Spleen (tissue), 7 donors: ENCODE results near the gene OR5H2.

Source experiments
- POLR2A ChIP-seq, 3 donors: fragments of 450-650 bp; IDR thresholded peaks; one replicate each; pipeline ENCODE4 v1.5.1; 2017; ENCODE audit warnings: antibody characterized with exemption in 3 of 3, mild to moderate bottlenecking in 1 of 3
- POLR2AphosphoS5 ChIP-seq, 3 donors: sonication (generic); formaldehyde crosslinking; IDR thresholded peaks; one replicate each; pipeline ENCODE4 v1.5.1; 2017; ENCODE audit warnings: antibody characterized with exemption in 3 of 3
- TF ChIP-seq, protein P1 (sequence below), 11 experiments: fragments of 200-600 bp in 7 of 11; fragments of 450-650 bp in 4 of 11; sonication (generic) in 4 of 11; IDR thresholded peaks in 8 of 11; conservative IDR thresholded peaks in 3 of 11; 1 replicate in 7 of 11; 2 replicates in 4 of 11; pipeline versions ENCODE4 v1.4.0 to v1.8.0; 2016 to 2021; ENCODE audit warnings: antibody characterized with exemption in 11 of 11, inconsistent platforms in 4 of 11, mild to moderate bottlenecking in 1 of 11
- donor health status: DM: no; HTN: no; CAD: no; lungs with moderate emphysema.
- donor health status: DM: no; HTN: no; CAD: no.
- donor health status: DM: no; HTN: no; CAD: no.

DNA sequence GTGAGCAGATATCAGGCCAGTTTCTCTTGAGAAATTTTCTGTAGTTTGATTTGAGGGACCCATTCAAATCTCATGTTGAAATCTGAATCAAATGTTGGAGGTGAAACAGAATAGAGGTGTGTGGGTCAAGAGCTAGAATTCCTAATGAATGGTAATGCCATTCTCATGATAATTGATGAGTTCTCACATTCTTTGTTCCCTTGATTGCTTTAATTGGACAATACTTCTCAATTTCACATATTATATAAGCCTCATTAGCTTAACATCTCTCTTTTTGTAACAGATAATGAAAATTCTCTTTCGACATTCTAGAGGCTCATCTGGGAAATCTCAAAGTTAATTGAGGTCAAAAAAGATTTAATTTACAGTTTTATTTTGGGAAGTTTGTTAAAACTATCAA is 40.1 kb upstream of the OR5H2 start:
- TF ChIP-seq, protein P1, sequence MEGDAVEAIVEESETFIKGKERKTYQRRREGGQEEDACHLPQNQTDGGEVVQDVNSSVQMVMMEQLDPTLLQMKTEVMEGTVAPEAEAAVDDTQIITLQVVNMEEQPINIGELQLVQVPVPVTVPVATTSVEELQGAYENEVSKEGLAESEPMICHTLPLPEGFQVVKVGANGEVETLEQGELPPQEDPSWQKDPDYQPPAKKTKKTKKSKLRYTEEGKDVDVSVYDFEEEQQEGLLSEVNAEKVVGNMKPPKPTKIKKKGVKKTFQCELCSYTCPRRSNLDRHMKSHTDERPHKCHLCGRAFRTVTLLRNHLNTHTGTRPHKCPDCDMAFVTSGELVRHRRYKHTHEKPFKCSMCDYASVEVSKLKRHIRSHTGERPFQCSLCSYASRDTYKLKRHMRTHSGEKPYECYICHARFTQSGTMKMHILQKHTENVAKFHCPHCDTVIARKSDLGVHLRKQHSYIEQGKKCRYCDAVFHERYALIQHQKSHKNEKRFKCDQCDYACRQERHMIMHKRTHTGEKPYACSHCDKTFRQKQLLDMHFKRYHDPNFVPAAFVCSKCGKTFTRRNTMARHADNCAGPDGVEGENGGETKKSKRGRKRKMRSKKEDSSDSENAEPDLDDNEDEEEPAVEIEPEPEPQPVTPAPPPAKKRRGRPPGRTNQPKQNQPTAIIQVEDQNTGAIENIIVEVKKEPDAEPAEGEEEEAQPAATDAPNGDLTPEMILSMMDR (IDR thresholded peaks at IDR 0.05 in 8 of 11, conservative IDR thresholded peaks at IDR 0.05 in 3 of 11), result no peak
- no peak for TF ChIP-seq POLR2A (IDR thresholded peaks at IDR 0.05)
- TF ChIP-seq POLR2AphosphoS5 (IDR thresholded peaks at IDR 0.05), result no peak
